Prostate gland (tissue), 1 donor: Measurements from ENCODE around the gene KCTD8.

Experiments
- POLR2A ChIP-seq: fragments of 450-650 bp; IDR thresholded peaks from one replicate; pipeline ENCODE4 v1.6.1; 2016; ENCODE audit warnings: antibody characterized with exemption, mild to moderate bottlenecking
- POLR2AphosphoS5 ChIP-seq: sonication (generic); formaldehyde crosslinking; IDR thresholded peaks from one replicate; pipeline ENCODE4 v1.6.1; 2017; ENCODE audit warnings: antibody characterized with exemption

DNA sequence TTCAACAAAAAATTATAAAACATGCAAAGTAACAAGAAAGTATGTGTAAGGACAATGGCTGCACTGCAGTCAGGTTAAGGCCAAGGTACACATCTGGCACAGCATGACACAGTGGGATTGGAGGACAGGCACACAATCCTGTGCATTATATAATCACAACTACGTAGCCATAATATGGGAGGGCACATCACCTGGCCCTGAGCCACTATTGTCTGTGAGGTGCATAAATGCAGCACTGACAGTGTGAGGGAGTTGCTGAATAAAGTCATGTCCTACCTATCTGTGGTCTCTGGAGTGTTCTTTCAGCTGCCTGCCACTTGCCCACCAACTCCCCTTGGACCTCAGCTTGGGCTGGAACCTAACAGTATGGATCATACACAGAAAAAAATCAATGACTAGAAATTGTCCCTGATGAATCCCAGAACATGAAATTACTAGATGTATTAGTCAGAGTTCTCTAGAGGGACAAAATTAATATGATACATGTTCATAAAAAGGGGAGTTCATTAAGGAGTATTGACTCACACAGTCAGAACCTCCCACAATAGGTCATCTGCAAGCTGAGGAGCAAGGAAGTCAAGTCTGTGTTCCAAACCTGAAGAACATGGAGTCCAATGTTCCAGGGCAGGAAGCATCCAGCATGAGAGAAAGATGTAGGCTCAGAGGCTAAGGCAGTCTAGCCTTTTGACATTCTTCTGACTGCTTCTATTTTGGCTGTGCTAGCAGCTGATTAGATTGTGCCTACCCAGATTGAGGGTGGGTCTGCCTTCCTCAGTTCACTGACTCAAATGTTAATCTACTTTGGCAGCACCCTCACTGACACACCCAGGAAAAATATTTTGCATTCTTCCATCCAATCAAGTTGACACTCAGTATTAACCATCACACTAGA, 46.4 kb upstream of the KCTD8 start:
- TF ChIP-seq POLR2A (no peak), POLR2AphosphoS5 (no peak)
